GM20431 (cell line): ENCODE data around the gene FANCD2.
"Not testable (repeated sequence)": the region's sequence is repeated elsewhere in the genome, so short reads cannot be mapped to it uniquely, and the experiment has no call there.

Experiments
- in situ Hi-C: fragments of 300-500 bp; cut with MseI, MboI; formaldehyde crosslinking; loops from one replicate; pipeline ENCODE4 v1.15.0; 2020; ENCODE audit warnings: low sequenced_read_pairs; ENCODE audit not compliant: unreplicated experiment

Gene FANCD2

GRCh38 chr3:10011631-10012030 lies 14.6 kb upstream of the FANCD2 start:
- in situ Hi-C loops = no loop called here

- in situ Hi-C loops = no loop called here
Measured at GRCh38 chr3:10012106-10012505, 14.1 kb upstream of the FANCD2 start.

GRCh38 chr3:10015461-10015904 lies 10.8 kb upstream of the FANCD2 start:
- in situ Hi-C loops = no loop called here

- in situ Hi-C loops = no loop called here
Measured at GRCh38 chr3:10017636-10018292, 8.5 kb upstream of the FANCD2 start.

- in situ Hi-C loops = not testable (repeated sequence)
Measured at GRCh38 chr3:10018806-10019205, 7.4 kb upstream of the FANCD2 start.

- in situ Hi-C loops = no loop called here
Measured at GRCh38 chr3:10019326-10019725, 6.9 kb upstream of the FANCD2 start.

GRCh38 chr3:10021856-10022775 lies 4.1 kb upstream of the FANCD2 start:
- in situ Hi-C loops = no loop called here

- in situ Hi-C loops = no loop called here
Measured at GRCh38 chr3:10023587-10024310, 2.5 kb upstream of the FANCD2 start.

- in situ Hi-C loops = no loop called here
Measured at GRCh38 chr3:10025205-10026083, 793 bp upstream of the FANCD2 start.

- in situ Hi-C loops = no loop called here
Measured at GRCh38 chr3:10041034-10041433, 14.8 kb downstream of the FANCD2 start.

- in situ Hi-C loops = no loop called here
Measured at GRCh38 chr3:10047876-10048275, 21.6 kb downstream of the FANCD2 start.

GRCh38 chr3:10053054-10053453 lies 26.8 kb downstream of the FANCD2 start:
- in situ Hi-C loops = not testable (repeated sequence)

- in situ Hi-C loops = no loop called here
Measured at GRCh38 chr3:10055097-10055496, 28.9 kb downstream of the FANCD2 start.

GRCh38 chr3:10070077-10070476 lies 43.8 kb downstream of the FANCD2 start:
- in situ Hi-C loops = not testable (repeated sequence)

- in situ Hi-C loops = no loop called here
Measured at GRCh38 chr3:10074666-10075065, 48.4 kb downstream of the FANCD2 start.

- in situ Hi-C loops = no loop called here
Measured at GRCh38 chr3:10081871-10082270, 55.6 kb downstream of the FANCD2 start.

GRCh38 chr3:10085738-10086137 lies 59.5 kb downstream of the FANCD2 start:
- in situ Hi-C loops = no loop called here

GRCh38 chr3:10088256-10088655 lies 62.0 kb downstream of the FANCD2 start:
- in situ Hi-C loops = no loop called here

GRCh38 chr3:10090179-10090578 lies 63.9 kb downstream of the FANCD2 start:
- in situ Hi-C loops = no loop called here

GRCh38 chr3:10090774-10091173 lies 64.5 kb downstream of the FANCD2 start:
- in situ Hi-C loops = not testable (repeated sequence)
